Right atrium auricular region (tissue), 2 donors: Measurements from ENCODE around the gene PXDC1. TPM values are rescaled to one million over a fixed set of nuclear protein-coding genes. Genes with fewer than 3 reads are reported as not detected.

ENCODE experiments used
- DNase-seq: peaks from one replicate; pipeline ENCODE4 v3.0.0-alpha.2; 2019; ENCODE audit warnings: low spot score
- H3K27ac ChIP-seq, 2 donors: fragments of 200-600 bp; sonication (generic); 1 replicate in 1 of 2; 2 replicates in 1 of 2; pipeline ENCODE4 v1.5.1; 2016 to 2019
- H3K27me3 ChIP-seq, 2 donors: fragments of 200-600 bp; sonication (generic); one replicate each; pipeline versions ENCODE4 v1.5.1 to v1.6.0; 2017 to 2019
- H3K36me3 ChIP-seq: fragments of 200-600 bp; sonication (generic); one replicate; pipeline ENCODE4 v1.5.1; 2016
- H3K4me1 ChIP-seq, 2 donors: fragments of 200-600 bp; sonication (generic); one replicate each; pipeline versions ENCODE4 v1.5.1 to v1.6.0; 2017 to 2019
- H3K4me3 ChIP-seq, 2 donors: fragments of 200-600 bp; sonication (generic); 1 replicate in 1 of 2; 2 replicates in 1 of 2; pipeline ENCODE4 v1.5.1; 2017 to 2019; ENCODE audit warnings: mild to moderate bottlenecking in 1 of 2, moderate library complexity in 1 of 2
- H3K9me3 ChIP-seq, 2 donors: fragments of 200-600 bp; sonication (generic); one replicate each; pipeline ENCODE4 v1.5.1; 2019
- CTCF ChIP-seq, 2 donors: fragments of 200-600 bp; sonication (generic); IDR thresholded peaks; one replicate each; pipeline ENCODE4 v1.5.1; 2019; ENCODE audit warnings: antibody characterized with exemption in 2 of 2
- total RNA-seq, 2 donors: library from RNA; depleted of rRNA; stranded (reverse); fragments of >200 nt; gene quantifications; one replicate each; pipeline ENCODE4 v1.1.0, GENCODE V29; 2016

Gene PXDC1, protein sequence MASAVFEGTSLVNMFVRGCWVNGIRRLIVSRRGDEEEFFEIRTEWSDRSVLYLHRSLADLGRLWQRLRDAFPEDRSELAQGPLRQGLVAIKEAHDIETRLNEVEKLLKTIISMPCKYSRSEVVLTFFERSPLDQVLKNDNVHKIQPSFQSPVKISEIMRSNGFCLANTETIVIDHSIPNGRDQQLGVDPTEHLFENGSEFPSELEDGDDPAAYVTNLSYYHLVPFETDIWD
- total RNA-seq: 10 to 100 TPM; 43.5 to 77.2 TPM

- DNase-seq: no peak
- H3K4me1 ChIP-seq: peaks cover 0 to 41% of the 10 kb centered on the region in 2 donors
Measured at GRCh38 chr6:3751077-3751729, at the start of gene PXDC1. TSS of gene PXDC1 (minus strand) at chr6:3751713. CDS start at chr6:3751531, 182 bp downstream.

GRCh38 chr6:3800850-3801591 lies 49.5 kb upstream of the PXDC1 start:
- Histone ChIP-seq H3K27ac (peak overlapping the region; percentile 29 to 36), H3K36me3 (no peaks in the 10 kb centered on the region), H3K27me3 (no peaks in the 10 kb centered on the region), H3K4me3 (no peak overlapping the region), H3K4me1 (peaks cover 0 to 67% of the 10 kb centered on the region in 2 donors), H3K9me3 (no peaks in the 10 kb centered on the region)
- no peak for TF ChIP-seq CTCF (IDR thresholded peaks at IDR 0.05)
- no peak for DNase-seq

More at GRCh38 chr6:3751077-3751729, at the start of gene PXDC1:
- H3K9me3 ChIP-seq: no peaks in the 10 kb centered on the region
- H3K27ac ChIP-seq: peak within 1 kb of the TSS; percentile 97 to 99
- H3K4me3 ChIP-seq: peak within 1 kb of the TSS; percentile 81 to 96
- TF ChIP-seq CTCF (IDR thresholded peaks at IDR 0.05): no peak
- no peaks in the 10 kb centered on the region for H3K27me3 ChIP-seq
- no peaks in the 10 kb centered on the region for H3K36me3 ChIP-seq

DNA sequence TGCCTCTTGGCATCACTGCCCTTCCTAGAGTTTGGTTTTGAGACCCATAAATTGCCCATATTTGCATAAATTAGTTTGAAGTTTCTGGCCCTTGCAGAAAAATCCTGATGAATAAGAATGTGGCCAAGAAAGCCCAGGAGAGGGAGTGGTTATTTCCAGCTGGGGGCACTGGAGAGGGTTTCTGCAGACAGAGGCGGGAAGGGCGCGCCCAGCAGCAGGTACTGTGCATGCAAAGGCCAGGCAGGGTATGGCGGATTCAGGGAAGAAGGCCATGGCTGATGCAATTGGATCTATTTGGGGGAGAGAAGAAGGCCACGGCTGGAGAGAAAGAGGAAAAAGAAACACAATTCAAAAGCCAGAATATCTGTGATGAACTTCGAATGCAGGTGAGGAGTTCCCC lies 48.2 kb upstream of the PXDC1 start:
- TF ChIP-seq CTCF (IDR thresholded peaks at IDR 0.05): no peak

GRCh38 chr6:3798055-3798919 lies 46.8 kb upstream of the PXDC1 start:
- no peaks in the 10 kb centered on the region for H3K9me3 ChIP-seq
- H3K27me3 ChIP-seq: no peaks in the 10 kb centered on the region
- peak overlapping the region in 1 of 2 donors; percentile 25 for H3K27ac ChIP-seq
- H3K4me1 ChIP-seq: peaks cover 0 to 56% of the 10 kb centered on the region in 2 donors
- H3K36me3 ChIP-seq: no peaks in the 10 kb centered on the region
- no peak for DNase-seq
- no peak for TF ChIP-seq CTCF (IDR thresholded peaks at IDR 0.05)
- no peak overlapping the region for H3K4me3 ChIP-seq

More for the DNA sequence above, 48.2 kb upstream of the PXDC1 start:
- H3K4me3 ChIP-seq: no peak overlapping the region
- DNase-seq: no peak
- no peaks in the 10 kb centered on the region for H3K9me3 ChIP-seq
- H3K4me1 ChIP-seq: peaks cover 0 to 65% of the 10 kb centered on the region in 2 donors
- no peaks in the 10 kb centered on the region for H3K27me3 ChIP-seq
- no peaks in the 10 kb centered on the region for H3K36me3 ChIP-seq
- H3K27ac ChIP-seq: no peak overlapping the region
